GM23338 (cell line): ENCODE data around the gene ZBTB7C. TPM values are rescaled to one million over a fixed set of nuclear protein-coding genes. Genes with fewer than 3 reads are reported as not detected.
A peak's percentile ranks its signal among the peaks of the same experiment; 100 is the strongest.

ENCODE experiments used
- ATAC-seq: fragments of 200-7000 bp; cut with Tn5 transposase; 3 replicates; pipeline ENCODE4 v1.9.1; 2020
- DNase-seq: peaks from one replicate; pipeline ENCODE4 v3.0.0-alpha.2; 2015; ENCODE audit warnings: low spot score
- H2AFZ ChIP-seq: fragments of 200-600 bp; sonication (generic); 2 replicates; pipeline ENCODE4 v1.8.0; 2016; ENCODE audit warnings: antibody characterized with exemption, mild to moderate bottlenecking, moderate library complexity
- H3F3A ChIP-seq: fragments of 200-600 bp; sonication (generic); replicated peaks from 2 replicates; pipeline ENCODE4 v1.8.0; 2017; ENCODE audit warnings: antibody characterized with exemption, mixed run types, low read depth
- H3K27ac ChIP-seq: fragments of 200-600 bp; sonication (generic); 2 replicates; pipeline ENCODE4 v1.6.1; 2016; ENCODE audit warnings: low read depth
- H3K27me3 ChIP-seq: fragments of 200-600 bp; sonication (generic); 2 replicates; pipeline ENCODE4 v1.8.0; 2016; ENCODE audit warnings: mild to moderate bottlenecking, mixed run types, moderate library complexity; ENCODE audit not compliant: insufficient read depth
- H3K36me3 ChIP-seq: fragments of 200-600 bp; sonication (generic); 2 replicates; pipeline ENCODE4 v1.8.0; 2016; ENCODE audit warnings: mild to moderate bottlenecking; ENCODE audit not compliant: insufficient read depth
- H3K4me1 ChIP-seq: fragments of 200-600 bp; sonication (generic); 2 replicates; pipeline ENCODE4 v1.8.0; 2016; ENCODE audit warnings: mild to moderate bottlenecking, moderate library complexity; ENCODE audit not compliant: insufficient read depth
- H3K4me2 ChIP-seq: fragments of 200-600 bp; sonication (generic); 2 replicates; pipeline ENCODE4 v1.7.1; 2017; ENCODE audit warnings: mixed run types
- H3K4me3 ChIP-seq: fragments of 200-600 bp; sonication (generic); 2 replicates; pipeline ENCODE4 v1.6.1; 2016; ENCODE audit warnings: mixed run types
- H3K79me2 ChIP-seq: fragments of 200-600 bp; sonication (generic); replicated peaks from 2 replicates; pipeline ENCODE4 v1.8.0; 2017; ENCODE audit warnings: mild to moderate bottlenecking; ENCODE audit not compliant: insufficient read depth
- H3K9me2 ChIP-seq: fragments of 200-600 bp; sonication (generic); 2 replicates; pipeline ENCODE4 v1.8.0; 2017; ENCODE audit not compliant: insufficient read depth
- H4K20me1 ChIP-seq: fragments of 200-600 bp; sonication (generic); replicated peaks from 2 replicates; pipeline ENCODE4 v1.8.0; 2017; ENCODE audit warnings: mild to moderate bottlenecking; ENCODE audit not compliant: insufficient read depth
- H3K27ac Mint-ChIP-seq: 2 replicates; pipeline ENCODE4 v1.8.0; 2020; ENCODE audit warnings: inconsistent platforms, mild to moderate bottlenecking, moderate library complexity, mixed read lengths
- H3K27me3 Mint-ChIP-seq: 3 replicates; pipeline ENCODE4 v1.8.0; 2022; ENCODE audit warnings: low read depth, mild to moderate bottlenecking, moderate library complexity, mixed read lengths, inconsistent platforms; ENCODE audit not compliant: insufficient read depth, poor library complexity
- H3K36me3 Mint-ChIP-seq: 3 replicates; pipeline ENCODE4 v1.8.0; 2021; ENCODE audit warnings: low read depth, mild to moderate bottlenecking, inconsistent platforms, moderate library complexity, mixed read lengths
- H3K4me1 Mint-ChIP-seq: 3 replicates; pipeline ENCODE4 v1.8.0; 2020; ENCODE audit warnings: mild to moderate bottlenecking, inconsistent platforms, mixed read lengths
- H3K4me3 Mint-ChIP-seq: 3 replicates; pipeline ENCODE4 v1.8.0; 2021; ENCODE audit warnings: moderate library complexity, mild to moderate bottlenecking, inconsistent platforms, mixed read lengths
- H3K9me3 Mint-ChIP-seq: 3 replicates; pipeline ENCODE4 v1.8.0; 2020; ENCODE audit warnings: moderate library complexity, mild to moderate bottlenecking, inconsistent platforms, mixed read lengths
- CREB1 ChIP-seq: fragments of 250-450 bp; sonication (Bioruptor Pico); IDR thresholded peaks from 2 replicates; pipeline ENCODE4 v1.5.0; 2020; ENCODE audit warnings: low read depth, mild to moderate bottlenecking, moderate library complexity
- EZH2 ChIP-seq: fragments of 200-600 bp; sonication (generic); IDR thresholded peaks from one replicate; pipeline ENCODE4 v1.8.0; 2017; ENCODE audit warnings: antibody characterized with exemption, mild to moderate bottlenecking, low read depth; ENCODE audit not compliant: unreplicated experiment
- STAT1 ChIP-seq: IDR thresholded peaks from one replicate; pipeline ENCODE4 v1.6.1; 2016; ENCODE audit warnings: antibody characterized with exemption; ENCODE audit not compliant: unreplicated experiment
- polyA plus RNA-seq: library from polyadenylated mRNA; unstranded; fragments of >200 nt; fragmentation: Nextera tagmentation; extraction: Ambion mirVana; gene quantifications from 2 replicates; pipeline ENCODE4 v1.2.1, GENCODE V29; 2016
- total RNA-seq: library from RNA; depleted of rRNA; stranded (reverse); fragments of >200 nt; shearing (Covaris generic); gene quantifications from 2 replicates; pipeline ENCODE4 v1.2.3, GENCODE V29; 2014
- TF ChIP-seq, protein P1 (sequence below), 2 experiments: fragments of 200-600 bp in 1 of 2; sonication (generic) in 1 of 2; conservative IDR thresholded peaks; 2 replicates each; pipeline versions ENCODE4 v1.5.1 to v1.6.1; 2016 to 2017; ENCODE audit warnings: antibody characterized with exemption in 2 of 2, low read depth in 2 of 2, mild to moderate bottlenecking in 2 of 2, moderate library complexity in 1 of 2
- TF ChIP-seq, protein P2 (sequence below): IDR thresholded peaks from 2 replicates; pipeline ENCODE4 v1.6.1; 2016; ENCODE audit warnings: antibody characterized with exemption
- TF ChIP-seq, protein P3 (sequence below): IDR thresholded peaks from one replicate; pipeline ENCODE4 v1.6.1; 2018; ENCODE audit warnings: antibody characterized with exemption; ENCODE audit not compliant: unreplicated experiment

ZBTB7C gene
- total and polyA plus RNA-seq, 2 experiments from 2014 or later: 0.03 to 0.14 TPM

DNA sequence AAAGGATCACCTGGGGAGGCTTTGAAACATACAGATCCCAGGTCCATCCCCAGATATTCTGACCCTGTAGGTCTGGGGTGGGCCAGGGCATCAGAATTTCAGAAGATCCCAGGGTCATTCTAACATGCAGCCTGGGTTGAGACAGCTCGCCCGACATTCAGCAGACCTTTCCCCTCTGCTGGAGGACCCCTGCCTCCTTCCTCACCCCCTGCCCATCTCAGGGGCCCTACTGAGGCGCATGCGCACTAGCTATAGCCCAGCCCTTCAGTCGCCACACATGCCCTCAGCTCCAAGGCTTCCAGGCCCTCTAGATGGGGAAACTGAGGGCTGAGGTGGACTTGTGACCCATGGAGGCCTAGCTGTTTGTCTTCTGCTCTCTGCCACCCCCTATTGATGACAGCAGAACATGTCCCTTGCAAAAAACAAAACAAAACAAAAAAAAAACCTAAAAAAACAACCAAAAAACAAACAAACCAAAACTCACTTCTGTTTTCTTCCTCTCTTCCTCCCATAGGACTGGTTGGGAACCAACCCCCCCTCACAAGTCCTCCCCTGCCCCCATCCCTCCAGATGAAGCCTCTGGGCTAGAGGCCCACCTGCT, 91.3 kb downstream of the ZBTB7C start:
- Mint-ChIP-seq H3K27me3 (peaks cover 12% of the 10 kb centered on the region), H3K36me3 (no peaks in the 10 kb centered on the region), H3K4me1 (peaks cover 46% of the 10 kb centered on the region), H3K4me3 (no peak overlapping the region), H3K9me3 (no peaks in the 10 kb centered on the region), H3K27ac (peak overlapping the region; percentile 56; the same call in 1 of the 2 replicates)
- H2AFZ ChIP-seq: no peak overlapping the region
- H3K27ac ChIP-seq: no peak overlapping the region
- no peak overlapping the region; the same call in 1 of the 2 replicates for H3K4me2 ChIP-seq
- TF ChIP-seq EZH2: no peak
- TF ChIP-seq, protein P1, sequence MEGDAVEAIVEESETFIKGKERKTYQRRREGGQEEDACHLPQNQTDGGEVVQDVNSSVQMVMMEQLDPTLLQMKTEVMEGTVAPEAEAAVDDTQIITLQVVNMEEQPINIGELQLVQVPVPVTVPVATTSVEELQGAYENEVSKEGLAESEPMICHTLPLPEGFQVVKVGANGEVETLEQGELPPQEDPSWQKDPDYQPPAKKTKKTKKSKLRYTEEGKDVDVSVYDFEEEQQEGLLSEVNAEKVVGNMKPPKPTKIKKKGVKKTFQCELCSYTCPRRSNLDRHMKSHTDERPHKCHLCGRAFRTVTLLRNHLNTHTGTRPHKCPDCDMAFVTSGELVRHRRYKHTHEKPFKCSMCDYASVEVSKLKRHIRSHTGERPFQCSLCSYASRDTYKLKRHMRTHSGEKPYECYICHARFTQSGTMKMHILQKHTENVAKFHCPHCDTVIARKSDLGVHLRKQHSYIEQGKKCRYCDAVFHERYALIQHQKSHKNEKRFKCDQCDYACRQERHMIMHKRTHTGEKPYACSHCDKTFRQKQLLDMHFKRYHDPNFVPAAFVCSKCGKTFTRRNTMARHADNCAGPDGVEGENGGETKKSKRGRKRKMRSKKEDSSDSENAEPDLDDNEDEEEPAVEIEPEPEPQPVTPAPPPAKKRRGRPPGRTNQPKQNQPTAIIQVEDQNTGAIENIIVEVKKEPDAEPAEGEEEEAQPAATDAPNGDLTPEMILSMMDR (conservative IDR thresholded peaks at IDR 0.05; ENCODE audit: low read depth in 2 of 2): peak; percentile 41 to 45
- TF ChIP-seq, protein P2, sequence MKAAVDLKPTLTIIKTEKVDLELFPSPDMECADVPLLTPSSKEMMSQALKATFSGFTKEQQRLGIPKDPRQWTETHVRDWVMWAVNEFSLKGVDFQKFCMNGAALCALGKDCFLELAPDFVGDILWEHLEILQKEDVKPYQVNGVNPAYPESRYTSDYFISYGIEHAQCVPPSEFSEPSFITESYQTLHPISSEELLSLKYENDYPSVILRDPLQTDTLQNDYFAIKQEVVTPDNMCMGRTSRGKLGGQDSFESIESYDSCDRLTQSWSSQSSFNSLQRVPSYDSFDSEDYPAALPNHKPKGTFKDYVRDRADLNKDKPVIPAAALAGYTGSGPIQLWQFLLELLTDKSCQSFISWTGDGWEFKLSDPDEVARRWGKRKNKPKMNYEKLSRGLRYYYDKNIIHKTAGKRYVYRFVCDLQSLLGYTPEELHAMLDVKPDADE: no peak
- no peaks in the 10 kb centered on the region for H3K36me3 ChIP-seq
- no peaks in the 10 kb centered on the region for H3K9me2 ChIP-seq
- H3K79me2 ChIP-seq: no peaks in the 10 kb centered on the region
- no peak for DNase-seq
- no peaks in the 10 kb centered on the region for H3K27me3 ChIP-seq
- ATAC-seq: no peak
- H3K4me3 ChIP-seq: no peak overlapping the region
- H3K4me1 ChIP-seq: peaks cover 19% of the 10 kb centered on the region; the same call in 1 of the 2 replicates
- no peaks in the 10 kb centered on the region for H3F3A ChIP-seq
- H4K20me1 ChIP-seq: no peaks in the 10 kb centered on the region

DNA sequence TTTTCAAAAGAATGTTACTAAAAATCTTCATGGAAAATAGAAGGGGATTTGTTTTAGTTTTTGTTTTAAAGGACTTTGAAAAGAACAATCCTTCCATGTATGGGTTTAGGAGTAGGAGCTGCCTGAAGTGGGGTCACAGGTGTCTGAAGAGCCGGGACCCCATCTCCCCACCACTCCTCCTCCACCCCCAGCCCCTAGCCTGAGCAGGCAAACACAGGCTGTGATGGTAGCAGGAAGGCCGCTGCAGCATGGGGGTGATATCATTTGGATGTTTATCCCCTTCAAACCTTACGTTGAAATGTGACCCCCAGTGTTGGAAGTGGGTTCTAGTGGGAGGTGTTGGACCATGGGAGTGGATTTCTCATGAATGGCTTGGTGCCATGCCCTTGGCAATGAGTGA, 93.0 kb downstream of the ZBTB7C start:
- no peaks in the 10 kb centered on the region for H3K79me2 ChIP-seq
- H3F3A ChIP-seq: no peaks in the 10 kb centered on the region

More for the DNA sequence above, 93.0 kb downstream of the ZBTB7C start:
- Histone ChIP-seq H4K20me1 (no peaks in the 10 kb centered on the region), H3K27ac (no peak overlapping the region), H3K4me3 (no peak overlapping the region), H3K36me3 (no peaks in the 10 kb centered on the region), H3K9me2 (no peaks in the 10 kb centered on the region), H3K27me3 (no peaks in the 10 kb centered on the region), H3K4me2 (no peak overlapping the region), H3K4me1 (peaks cover 19% of the 10 kb centered on the region; the same call in 1 of the 2 replicates), H2AFZ (no peak overlapping the region)
- ATAC-seq (no peak), DNase-seq (no peak)
- Mint-ChIP-seq H3K4me1 (peaks cover 46% of the 10 kb centered on the region), H3K9me3 (no peaks in the 10 kb centered on the region), H3K27ac (no peak overlapping the region), H3K27me3 (peaks cover 12% of the 10 kb centered on the region), H3K36me3 (no peaks in the 10 kb centered on the region), H3K4me3 (no peak overlapping the region)
- TF ChIP-seq, protein P3, sequence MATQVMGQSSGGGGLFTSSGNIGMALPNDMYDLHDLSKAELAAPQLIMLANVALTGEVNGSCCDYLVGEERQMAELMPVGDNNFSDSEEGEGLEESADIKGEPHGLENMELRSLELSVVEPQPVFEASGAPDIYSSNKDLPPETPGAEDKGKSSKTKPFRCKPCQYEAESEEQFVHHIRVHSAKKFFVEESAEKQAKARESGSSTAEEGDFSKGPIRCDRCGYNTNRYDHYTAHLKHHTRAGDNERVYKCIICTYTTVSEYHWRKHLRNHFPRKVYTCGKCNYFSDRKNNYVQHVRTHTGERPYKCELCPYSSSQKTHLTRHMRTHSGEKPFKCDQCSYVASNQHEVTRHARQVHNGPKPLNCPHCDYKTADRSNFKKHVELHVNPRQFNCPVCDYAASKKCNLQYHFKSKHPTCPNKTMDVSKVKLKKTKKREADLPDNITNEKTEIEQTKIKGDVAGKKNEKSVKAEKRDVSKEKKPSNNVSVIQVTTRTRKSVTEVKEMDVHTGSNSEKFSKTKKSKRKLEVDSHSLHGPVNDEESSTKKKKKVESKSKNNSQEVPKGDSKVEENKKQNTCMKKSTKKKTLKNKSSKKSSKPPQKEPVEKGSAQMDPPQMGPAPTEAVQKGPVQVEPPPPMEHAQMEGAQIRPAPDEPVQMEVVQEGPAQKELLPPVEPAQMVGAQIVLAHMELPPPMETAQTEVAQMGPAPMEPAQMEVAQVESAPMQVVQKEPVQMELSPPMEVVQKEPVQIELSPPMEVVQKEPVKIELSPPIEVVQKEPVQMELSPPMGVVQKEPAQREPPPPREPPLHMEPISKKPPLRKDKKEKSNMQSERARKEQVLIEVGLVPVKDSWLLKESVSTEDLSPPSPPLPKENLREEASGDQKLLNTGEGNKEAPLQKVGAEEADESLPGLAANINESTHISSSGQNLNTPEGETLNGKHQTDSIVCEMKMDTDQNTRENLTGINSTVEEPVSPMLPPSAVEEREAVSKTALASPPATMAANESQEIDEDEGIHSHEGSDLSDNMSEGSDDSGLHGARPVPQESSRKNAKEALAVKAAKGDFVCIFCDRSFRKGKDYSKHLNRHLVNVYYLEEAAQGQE: no peak
- TF ChIP-seq STAT1 (no peak), CREB1 (CRISPR knock-in tag) (no peak), EZH2 (no peak)
- TF ChIP-seq, protein P2: no peak
- TF ChIP-seq, protein P1 (conservative IDR thresholded peaks at IDR 0.05; ENCODE audit: low read depth in 2 of 2): no peak
